ENCODE measurements around the gene SUPT3H.
"Not testable (repeated sequence)": the region's sequence is repeated elsewhere in the genome, so short reads cannot be mapped to it uniquely, and the experiment has no call there.

Gene SUPT3H

DNA sequence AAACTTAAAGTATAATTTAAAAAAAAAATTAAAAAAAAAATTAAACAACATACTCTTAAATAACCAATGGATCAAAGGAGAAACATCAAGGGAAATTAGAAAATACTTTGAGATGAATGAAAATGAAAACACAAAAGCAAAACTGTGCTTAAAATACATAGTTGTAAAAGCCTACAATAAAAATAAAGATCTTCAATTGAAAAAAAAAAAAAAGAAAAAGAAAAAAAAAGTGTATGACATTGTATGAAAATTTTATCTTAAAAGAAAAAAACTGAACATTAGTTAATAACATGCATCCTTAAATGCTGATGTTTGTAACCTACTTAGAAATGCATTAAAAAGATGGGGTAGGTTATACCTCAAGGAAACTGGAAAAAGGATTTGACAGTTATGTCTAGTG, 501.1 kb downstream of the SUPT3H start:
- not testable (repeated sequence) for DNase-seq

DNA sequence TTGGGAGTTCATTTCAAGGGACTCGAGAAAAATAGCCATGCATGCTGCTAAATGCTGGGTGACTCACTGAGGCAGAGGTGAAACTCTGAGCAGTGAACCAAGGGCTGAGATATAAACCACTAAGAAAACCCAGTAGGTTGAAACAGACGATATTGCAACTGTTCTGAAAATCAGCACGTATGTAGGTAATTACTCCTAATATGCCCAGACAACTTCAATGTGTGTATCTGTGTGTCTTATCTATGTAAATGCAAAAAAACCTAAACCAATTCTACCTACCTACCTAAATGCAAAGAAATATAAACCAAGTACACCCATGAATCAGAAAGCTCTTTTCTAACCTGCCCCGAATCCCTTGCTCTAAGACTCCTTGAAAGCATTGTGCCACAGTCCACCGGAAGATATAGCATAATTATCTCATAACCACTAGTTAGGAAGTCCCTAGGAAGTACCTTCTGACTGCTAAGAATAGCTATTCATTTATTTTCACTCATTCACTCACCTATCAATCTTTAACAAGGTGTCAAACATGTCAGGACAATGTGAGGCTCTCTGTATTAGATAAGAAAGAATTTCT, 508.3 kb downstream of the SUPT3H start:
- peak in 1 of 5 experiments; percentile 6 for DNase-seq

DNA sequence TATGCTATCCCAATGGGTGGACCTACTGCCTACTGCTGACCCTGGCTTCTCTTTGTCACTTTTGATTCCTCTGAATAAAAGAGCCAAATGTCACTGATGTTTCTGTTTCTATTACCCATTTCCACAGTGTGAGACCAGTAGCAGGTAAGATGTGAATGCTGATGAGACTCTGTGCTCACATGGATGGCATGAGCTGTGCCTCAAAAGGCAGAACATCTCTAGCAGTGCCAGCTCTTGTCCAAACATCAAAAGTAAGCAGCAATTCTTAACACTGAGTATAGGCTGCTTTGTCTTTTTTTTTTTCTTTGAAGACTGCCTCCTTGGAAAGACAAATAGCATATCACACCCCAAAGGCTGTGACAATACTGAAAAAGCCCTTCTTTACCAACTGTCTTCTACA, 508.8 kb downstream of the SUPT3H start:
- no peak for DNase-seq

DNA sequence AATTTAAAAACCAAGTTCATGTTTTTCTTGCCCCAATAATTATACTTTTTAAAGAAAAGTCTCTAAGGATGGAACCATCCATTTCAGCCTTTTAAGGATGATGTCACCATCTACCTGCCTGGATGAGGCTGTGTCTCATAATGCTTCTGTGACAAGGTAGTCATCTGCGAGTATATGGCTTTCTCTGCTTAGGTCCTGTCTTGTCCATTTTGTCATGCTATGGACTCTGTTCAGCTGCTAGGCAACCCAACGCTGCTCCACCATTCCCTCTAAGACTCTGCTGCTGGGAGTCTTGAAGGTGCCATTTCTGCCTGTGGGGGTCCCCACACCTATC, 509.4 kb downstream of the SUPT3H start:
- DNase-seq: no peak

DNA sequence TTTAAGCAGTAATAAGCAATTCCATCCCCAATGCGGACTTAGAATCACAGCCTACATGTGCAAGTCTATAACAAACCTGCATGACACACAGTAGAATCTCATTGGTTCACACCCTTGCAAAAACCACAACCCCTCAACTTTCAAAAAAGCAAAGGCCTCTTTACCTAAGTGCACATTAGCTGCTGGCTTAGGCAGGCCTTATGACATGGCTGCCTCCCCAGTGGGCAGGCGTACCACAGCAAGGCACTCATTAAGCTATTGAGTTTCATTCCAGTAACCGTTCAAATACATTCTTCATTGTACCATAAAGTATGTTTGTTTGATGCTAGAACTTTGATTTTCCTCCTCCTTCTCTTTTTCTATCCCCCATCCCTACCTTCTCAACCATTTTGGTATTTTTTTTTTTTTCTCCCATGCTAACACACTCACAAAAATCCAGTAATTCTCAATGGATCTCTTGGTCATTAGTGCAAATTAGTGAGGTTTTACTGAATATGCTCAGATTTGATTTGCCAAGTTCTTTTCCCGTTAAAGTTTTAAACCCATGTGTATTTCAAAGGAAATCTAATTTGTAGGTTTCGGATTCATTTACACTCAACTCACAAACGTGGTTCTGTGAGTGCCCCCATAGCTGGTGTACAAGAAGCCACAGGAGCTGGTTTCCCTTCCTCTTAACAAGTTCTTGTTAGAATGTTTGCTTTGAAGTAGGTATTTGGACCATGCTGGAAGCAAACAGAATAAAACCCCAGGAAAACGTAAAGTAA, 510.0 kb downstream of the SUPT3H start:
- no peak for DNase-seq

DNA sequence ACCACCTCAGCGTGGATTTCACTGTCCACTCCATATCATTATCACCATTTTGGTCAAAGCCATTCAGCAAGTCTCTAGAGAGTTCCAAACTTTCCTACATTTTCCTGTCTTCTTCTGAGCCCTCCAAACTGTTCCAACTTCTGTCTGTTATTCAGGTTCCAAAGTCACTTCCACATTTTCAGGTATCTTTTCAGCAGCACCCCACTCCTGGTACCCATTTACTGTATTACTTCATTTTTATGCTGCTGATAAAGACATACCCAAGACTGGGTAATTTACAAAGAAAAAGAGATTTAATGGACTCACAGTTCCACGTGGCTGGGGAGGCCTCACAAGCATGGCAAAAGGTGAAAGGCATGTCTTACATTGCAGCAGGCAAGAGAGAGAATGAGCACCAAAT, 512.5 kb downstream of the SUPT3H start:
- DNase-seq: not testable (repeated sequence)

DNA sequence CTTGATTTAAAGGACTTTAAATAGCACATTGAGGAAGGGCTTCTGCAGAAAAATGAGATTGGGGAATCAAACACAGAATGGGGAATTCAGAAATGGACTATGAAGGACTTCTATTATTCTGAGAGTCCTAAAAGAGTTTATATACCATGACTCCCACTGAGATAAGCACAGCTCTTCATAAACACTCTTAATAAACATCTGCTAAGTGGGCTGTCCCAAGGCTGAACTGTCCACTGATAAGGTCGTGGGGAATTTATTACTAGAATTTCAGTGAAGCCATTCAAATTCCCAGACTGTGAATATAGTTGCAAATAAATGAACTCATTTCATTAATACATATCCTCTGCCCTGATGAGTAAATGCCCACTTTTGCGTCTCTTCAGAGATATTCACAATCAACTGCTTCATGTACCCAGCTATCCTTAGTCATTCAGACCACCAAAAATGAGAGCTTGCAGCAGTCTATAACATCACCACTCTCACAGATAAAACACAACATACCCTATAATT, 517.8 kb downstream of the SUPT3H start:
- DNase-seq: no peak

DNA sequence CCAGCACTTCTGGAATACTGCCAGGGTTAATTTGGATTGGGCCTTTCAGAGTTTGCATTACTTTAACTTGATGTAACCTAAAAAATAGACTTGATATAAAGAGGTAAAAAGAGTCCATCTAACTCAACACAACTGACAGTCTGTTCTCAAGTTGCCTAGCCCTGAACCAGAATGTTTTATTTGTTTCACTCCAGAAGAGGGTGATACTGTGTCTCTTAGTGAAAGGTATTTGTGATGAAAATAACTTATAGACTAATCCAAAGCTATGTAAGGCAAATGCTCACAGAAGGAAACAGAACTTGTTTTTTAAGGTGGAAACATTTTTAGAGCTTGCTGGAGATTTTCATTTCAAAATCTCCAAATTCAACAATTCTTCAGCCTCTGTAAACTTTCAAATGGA, 518.7 kb downstream of the SUPT3H start:
- peak in 1 of 5 experiments; percentile 14 for DNase-seq

DNA sequence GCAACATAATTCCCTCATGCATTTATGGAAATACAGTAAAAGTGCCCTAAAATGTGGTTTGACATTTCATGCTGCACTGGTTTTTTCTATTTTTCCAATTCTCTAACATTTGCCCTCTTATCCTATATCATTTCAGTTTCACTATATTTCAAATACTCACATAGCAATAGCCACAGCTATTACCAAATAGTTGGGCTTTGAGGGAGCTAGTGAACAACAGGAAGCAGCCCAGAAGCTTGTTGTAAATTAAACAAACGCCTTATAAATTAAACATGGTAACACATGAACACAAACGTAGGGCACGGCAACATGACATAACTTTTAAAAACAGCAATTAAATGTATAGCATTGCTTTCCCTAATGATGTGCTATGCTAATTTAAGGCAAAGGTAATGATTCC, 521.3 kb downstream of the SUPT3H start:
- DNase-seq: no peak

DNA sequence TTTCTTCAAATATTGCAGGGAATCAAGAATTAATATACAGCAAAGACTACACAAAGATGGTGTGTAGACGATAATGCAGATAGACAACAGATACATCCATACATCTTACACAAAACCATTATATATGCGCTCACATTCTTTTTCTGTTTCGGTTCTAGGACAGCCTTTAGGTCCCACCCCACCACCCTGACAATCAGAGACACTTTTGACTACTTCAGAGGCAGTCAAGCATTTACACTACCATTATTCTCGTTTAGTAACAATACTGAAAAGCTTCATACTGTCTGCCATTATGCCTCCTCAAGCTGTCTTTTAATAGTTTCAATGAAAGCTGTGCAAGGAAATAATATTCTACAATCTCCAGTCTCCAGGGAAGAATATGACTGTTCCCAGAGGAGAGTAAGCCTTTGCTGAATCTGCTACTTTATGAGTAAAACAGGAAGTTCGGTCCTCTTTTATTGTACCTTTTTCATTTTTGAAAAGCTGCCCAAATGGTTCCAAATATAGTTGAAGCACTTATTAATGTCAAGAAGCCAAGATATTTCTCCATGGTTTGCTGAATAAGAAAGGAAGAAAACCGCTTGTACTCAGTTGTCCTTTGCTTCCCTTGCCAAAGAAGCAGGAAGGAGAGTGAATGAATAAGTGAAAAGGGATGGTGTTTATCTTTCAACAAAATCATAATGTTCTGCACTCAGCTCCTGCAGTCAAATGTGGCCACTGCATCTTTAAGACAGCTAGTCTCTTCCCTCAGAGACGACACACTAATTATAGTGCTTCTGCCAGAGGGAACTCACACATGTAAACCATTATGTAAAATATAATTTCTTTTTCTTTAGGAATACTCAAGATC, 521.9 kb downstream of the SUPT3H start:
- no peak for DNase-seq

DNA sequence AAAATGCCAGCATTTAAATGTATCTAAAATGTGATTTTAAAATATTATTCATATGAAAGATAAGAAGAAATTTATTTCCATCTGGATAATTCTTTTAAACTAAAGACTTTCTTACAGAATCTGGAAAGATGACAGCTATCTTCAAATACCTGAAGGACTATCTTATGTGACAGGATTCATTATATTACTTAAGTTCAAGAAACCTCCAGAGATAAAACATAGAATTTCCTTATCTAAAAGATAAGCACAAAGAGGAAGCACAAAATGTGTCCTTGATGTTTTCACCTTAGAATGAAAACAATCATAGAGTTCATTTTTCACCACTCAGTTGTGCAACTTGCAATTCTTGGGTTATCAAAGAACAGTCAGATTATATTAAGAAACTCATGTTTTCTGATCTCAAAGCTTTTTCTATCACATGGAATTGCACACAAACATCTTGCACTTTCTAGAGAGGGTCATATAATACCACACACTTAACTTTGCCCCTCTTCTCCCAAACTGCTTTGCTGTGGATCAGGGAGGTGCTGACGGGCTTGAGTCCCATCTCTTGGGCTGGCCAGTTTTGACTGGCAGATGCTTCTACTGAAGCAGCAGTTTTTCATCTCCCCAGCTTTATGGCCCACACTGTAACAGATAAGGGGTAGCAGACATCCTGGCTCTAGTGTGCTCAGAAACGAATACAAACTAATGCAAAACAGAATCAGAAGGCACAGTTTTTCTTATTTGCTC, 522.9 kb downstream of the SUPT3H start:
- no peak for DNase-seq

DNA sequence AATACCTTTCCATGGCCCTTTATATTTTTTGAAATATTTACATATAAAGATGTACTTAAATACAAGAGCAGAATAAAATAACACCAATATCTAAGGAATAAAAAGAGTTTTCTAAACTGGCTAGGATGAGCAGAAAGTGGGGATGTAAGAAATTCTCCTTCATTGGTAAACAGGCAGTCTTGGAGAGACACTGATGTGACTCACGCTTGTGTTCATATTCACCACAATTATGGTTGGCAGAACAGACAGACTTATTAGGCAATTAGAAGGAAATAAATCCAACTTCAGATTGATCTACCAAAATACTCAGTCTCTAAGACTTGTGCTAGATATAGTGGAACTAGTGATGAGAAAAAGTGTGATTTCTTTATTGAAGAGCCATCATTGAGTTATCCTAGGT, 526.6 kb downstream of the SUPT3H start:
- no peak for DNase-seq

DNA sequence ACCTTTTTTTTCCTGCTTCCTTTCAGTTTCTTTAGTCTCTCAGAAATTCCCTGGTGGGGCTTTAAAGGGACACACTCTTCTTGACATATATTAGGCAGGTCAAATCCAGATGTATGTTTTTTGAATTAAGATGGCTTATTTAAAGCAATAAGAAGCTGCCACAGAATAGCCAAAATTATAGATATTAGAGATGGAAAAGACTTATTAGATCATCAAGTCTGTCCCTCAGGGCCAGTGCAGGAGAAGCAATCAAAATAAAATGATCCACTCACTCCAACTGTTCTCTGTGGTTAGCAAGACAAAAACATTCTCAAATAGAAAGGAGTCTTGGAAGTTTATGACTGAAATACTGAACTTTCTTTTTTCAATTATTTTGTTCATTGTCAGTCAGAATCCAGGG, 527.4 kb downstream of the SUPT3H start:
- no peak for DNase-seq

DNA sequence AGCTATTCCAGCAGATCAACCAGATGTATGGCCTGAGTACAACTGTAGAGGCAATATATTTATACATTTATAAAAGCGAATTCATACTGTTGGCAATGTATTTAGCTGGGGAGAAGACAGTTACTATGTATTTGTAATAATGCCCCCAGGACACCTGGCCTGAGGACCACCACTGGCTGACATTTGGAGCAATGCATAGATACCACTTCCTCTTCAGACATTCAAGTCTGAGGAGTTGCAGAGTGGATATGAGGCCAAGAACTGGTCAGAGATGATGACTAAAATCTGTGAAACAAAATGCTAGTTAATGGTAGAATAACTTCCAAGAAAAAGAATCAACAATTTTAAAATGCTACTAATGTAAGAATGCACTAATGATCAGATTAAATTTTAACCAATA, 527.9 kb downstream of the SUPT3H start:
- no peak for DNase-seq

DNA sequence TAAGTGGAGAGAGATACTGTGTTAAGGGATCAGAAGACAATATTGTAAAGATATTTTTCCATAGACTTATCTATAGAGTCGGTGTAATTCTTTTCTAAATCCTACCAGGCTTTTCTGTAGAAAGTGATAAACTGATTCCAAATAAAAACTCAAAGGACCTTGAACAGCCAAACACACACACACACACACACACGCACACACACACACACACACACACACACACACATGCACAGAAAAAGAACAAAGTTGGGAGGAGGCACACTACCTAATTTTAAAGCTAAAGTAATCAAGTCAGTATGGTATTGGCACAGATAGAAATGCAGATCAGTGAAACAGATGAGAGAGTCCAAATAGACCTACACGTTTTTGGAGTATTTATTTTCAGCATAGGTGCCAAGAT, 534.0 kb downstream of the SUPT3H start:
- DNase-seq: no peak

DNA sequence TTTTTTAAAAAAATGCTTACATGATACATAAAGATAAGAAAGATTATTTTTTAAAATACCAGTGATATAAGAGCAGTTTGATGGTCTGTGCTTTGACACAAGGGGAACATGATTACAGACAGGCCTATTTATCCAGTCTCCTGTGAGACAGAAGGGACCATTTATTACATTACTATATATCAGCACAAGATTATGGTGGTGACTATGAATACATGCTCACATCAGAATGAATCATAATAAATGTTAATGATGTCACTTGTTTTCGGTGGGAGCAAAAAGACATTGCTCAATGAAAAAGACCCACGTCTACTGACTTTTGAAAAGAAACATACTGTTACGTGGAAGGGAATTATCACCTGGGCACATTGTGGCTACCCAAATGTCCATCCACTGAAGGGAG, 535.1 kb downstream of the SUPT3H start:
- no peak for DNase-seq

DNA sequence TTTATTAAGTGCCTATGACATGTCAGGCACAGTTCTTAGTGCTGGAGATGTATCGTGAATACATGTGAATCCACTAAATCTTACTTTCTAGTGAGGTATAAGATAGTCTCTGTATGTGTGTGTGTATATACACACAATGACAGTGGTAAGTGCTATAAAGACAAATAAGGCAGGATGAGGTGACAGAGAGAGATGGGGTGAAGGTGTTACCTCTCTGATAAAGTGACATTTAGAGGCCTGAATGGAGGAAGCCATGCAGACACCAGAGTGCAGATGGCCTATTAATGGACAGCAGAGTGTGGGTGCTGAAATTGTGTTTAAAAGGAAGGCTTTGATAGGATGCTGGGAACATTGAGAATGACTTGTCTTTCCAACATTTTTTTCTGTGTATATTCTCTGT, 535.9 kb downstream of the SUPT3H start:
- no peak for DNase-seq

DNA sequence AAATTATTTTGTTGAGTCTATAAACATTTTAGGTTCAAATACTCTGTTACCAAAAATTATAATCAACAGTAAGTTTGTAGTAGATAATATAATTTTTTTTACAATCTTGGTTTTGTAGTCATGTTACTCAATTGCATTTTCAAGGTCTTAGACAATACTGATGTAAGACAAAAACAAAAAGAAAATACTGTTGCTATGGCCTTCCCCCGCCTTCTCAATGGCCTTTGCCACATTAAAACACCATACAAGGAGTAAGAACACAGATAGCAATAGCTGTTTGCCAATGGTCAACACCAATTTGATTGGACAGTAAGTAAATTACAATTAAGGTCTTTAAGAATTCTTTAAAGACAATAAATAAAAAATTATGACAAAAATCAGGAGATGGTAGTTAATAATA, 540.0 kb downstream of the SUPT3H start:
- DNase-seq: no peak

DNA sequence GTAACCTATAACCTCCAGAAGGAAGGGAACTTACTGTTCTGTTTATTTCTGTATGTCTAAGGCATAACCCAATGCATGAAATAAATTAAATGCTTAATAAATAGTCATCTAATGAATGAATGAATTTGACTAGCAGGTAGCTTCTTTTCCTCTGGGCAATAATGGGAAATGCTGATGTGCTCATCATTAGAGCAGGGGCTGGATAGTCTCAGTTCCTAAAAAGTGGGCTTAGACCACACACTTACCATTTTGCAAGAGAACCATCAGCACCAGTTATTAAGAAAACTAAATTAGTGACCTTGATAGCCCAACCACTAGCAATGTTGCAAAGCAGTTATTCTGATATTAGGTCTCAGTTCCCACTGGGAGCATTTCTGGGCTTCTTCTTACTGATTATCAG, 540.5 kb downstream of the SUPT3H start:
- no peak for DNase-seq

DNA sequence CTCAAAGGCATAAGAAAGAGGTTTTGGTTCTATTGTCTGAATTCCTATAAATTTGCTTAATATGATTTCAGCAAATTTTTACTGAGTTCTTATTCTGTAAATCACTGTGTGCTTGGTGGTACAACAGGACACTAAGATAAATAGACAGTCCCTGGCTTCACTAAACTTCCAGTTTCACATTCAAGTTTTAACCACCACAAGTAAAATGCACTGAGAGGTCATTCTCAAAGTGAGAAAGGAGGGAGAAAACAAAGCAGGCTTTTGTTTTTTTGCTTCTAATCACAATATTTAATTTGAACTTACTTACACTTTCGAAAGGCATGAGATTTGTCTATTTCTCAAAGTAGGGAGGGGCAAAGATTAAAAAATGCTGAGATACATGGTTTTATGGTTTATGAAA, 544.5 kb downstream of the SUPT3H start:
- peak in 1 of 5 experiments; percentile 3 for DNase-seq

DNA sequence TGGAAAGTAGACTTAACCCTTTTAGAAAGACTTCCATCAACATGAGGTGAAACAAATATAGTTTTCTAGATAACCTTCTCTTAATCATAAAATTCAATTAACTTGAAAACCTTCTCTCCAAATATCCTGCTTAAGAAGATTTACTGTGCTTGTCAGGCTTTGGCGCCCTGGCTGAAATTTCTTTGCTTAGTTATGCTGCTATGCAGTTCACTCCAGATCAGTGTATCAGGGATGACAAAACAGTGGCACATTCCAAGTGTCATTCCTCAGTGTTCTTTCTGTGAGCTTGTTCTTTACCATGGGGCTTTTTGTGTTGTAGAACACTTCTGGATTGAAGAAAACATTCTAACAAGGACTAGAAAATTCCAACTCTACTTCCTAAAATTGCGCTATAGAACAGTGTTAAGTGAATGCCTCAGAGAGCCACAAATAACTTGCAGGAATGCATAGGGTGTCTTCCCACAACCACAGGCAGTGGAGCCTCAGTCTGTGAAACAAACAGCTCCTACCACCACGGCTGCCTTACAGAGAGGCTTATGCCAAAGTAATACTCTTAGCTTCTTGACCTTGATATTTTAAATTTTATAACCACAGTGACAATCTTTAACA, 546.6 kb downstream of the SUPT3H start:
- no peak for DNase-seq

DNA sequence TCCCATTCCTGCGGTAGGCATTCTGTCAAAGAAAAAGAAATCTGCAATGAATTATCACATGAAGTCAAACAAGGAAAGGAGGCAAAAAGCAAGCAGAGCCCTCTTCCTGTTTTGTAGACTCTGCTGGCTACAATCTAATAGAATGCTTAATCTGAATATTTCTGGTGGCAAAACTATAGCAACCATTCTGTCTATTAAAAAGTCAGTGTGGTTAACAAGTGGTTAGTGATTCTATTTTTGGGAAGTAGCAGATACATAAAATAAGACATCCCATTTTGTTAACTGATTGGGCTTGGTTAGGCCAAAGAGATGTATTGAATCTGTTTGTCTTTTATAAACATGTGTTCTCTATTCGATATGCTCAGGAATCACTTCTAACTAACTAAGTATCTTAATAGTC, 547.9 kb downstream of the SUPT3H start:
- no peak for DNase-seq

DNA sequence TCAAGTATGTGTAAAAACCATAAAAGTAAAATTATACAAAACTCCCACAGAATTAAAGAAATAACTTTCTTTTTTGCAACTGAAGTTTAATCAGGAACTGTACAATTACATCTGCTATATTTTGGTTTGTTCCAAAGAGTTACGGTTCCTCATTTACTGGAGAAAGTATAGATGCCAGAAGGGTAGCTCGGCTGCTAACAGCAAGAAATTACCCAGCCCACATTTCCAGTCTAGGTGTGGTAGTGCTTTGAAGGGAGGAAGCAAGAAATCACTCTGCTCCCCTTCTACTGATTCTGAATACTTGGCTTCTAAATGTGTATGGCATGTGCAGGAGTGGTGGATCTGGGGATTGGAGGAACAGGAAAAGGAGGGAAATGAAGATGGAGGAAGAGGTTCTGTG, 549.0 kb downstream of the SUPT3H start:
- DNase-seq: no peak
